ENCODE data around the gene KIAA0586.
"Not testable (repeated sequence)": the region's sequence is repeated elsewhere in the genome, so short reads cannot be mapped to it uniquely, and the experiment has no call there.

Gene KIAA0586

GRCh38 chr14:58427281-58428117 lies at the start of gene KIAA0586, which contains the start of gene TIMM9:
Gene KIAA0586, plus strand, starts transcription at chr14:58427719. Its CDS starts 546 bp downstream, at chr14:58428265.
Gene TIMM9, minus strand, starts transcription at chr14:58427531. Its CDS starts 15,586 bp downstream, at chr14:58411945.
- peak; percentile 93 for DNase-seq (ENCODE audit: low read depth)

GRCh38 chr14:58390830-58391229 lies 36.7 kb upstream of the KIAA0586 start:
- no peak for DNase-seq (ENCODE audit: low read depth)

DNA sequence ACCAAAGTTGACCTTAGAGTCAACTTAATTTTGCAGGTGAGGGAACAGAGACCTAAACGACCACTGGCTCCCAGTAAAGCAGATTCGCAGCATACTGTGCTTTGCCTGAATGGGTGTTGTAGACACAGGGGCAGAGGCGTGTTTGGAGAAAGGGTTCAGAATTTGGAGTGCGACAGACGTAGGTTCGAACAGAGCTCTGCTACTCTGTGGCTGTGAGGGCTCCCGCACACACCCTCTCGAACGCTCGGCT lies 32.0 kb upstream of the KIAA0586 start:
- DNase-seq (ENCODE audit: low read depth): no peak

GRCh38 chr14:58395812-58396788 lies 31.4 kb upstream of the KIAA0586 start, which contains the start of gene TOMM20L:
Gene TOMM20L, plus strand, starts transcription at chr14:58395930. Its CDS starts 28 bp downstream, at chr14:58395958.
- DNase-seq (ENCODE audit: low read depth): peak; percentile 46

DNA sequence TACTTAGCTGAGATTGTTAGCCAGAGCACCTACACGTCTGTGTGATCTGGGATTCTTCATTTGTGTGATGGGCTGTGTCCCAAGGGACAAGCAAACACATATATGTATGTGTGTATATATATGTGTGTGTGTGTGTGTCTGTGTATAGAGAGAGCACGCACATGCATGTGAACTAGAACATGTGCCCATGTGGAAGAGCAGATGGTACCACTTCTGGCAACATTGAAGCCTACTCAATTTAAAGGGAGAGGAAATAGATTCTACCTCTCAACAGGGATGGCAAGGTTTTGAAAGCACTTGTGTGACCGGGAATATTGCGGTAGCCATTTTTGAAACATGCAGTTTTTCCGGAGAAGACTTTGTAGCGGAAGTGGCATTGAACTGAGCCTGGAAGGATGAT lies 30.4 kb upstream of the KIAA0586 start:
- DNase-seq (ENCODE audit: low read depth): no peak

DNA sequence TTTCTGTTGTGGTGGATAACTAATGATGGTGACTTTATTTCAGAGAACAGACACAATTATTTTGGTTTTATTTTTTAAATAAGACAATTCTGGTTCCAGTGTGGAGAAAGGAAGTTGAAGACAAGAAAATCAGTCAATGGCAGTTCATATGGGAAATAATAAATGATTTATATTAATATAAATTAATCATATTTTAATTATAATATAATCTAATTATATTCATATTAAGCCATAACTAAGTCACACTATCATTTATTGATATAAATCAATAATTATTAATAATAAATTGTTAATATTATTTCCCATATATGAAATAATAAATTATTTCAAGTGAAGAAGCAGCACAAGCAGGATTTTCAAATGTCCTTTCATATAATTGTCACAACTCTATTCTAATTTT lies 29.0 kb upstream of the KIAA0586 start:
- DNase-seq (ENCODE audit: low read depth): no peak

DNA sequence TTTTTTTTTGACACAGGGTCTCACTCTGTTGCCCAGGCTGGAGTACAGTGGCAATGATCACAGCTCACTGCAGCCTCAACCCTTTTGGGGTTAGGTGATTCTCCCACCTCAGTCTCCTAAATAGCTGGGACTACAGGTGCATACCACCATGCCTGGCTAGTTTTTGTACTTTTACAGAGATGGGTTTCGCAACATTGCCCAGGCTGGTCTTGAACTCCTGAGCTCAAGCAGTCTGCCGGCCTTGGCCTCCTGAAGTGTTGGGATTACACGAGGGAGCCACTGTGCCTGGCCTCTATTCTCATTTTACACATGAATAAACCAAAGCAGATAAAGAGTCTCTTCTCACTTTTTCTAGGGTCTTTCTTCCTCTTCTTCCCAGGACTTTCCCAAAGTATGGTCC lies 28.6 kb upstream of the KIAA0586 start:
- DNase-seq (ENCODE audit: low read depth): no peak

DNA sequence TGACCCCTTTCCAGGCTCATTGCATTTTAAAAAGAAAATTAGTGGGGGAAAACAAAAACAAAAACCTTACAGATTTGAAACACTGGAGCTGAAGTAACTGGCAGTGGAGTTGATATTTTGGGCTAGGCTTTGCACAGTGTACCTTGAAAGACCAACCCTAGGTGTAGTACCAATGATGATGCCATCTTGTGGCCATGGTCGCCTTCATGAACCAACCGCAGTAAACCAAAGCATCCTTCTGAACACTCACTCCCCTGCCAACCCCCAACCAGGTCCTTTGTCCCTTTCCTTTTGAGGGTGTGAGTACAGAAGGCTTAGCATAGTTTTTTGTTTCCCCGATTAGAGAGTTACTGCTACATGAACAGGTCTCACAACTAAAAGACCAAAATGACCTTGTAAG lies 25.9 kb upstream of the KIAA0586 start:
- no peak for DNase-seq (ENCODE audit: low read depth)

DNA sequence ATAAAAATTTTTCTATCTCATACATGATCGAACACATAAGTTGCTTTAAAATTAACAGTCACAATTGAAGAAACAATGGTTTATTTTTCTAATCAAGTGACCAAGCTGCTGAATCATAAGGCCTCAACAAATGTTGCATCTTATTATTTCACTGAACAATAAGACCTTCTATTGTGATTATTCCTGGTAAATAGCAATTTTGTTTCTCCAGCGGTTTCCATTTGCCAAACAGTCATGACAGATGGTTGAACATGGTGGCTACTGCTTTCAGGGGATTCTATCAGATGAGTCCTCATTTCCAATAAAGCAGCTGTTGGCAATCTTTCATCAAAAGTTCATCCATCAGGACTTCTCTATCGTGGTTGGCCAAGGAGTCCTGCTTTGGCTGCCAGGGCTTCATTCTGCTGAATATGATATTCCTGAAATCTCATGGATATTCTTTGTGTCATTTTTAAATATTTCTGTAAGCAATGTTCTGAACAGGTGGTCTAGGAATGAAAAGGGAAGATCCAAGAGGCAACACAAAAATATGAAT lies 18.8 kb upstream of the KIAA0586 start:
- DNase-seq (ENCODE audit: low read depth): no peak

DNA sequence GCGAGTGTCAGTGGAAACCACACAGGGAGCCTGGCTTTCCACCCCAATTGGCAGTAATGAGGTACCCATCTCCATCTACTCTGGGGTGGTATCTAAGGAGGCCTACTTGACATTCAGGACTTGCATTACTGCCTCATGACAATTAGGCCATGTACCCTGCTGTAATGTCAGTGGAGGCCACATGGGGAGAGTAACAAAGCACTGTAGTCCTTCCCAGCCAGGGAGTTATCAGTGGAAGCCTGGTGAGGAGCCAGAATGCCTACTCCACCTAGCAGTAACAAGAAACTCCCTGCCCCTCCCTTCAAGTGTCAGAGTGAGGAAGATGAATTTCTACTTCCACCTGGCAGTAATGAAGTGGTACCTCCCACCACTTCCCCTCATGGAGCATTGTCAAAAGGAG lies 12.7 kb upstream of the KIAA0586 start:
- no peak for DNase-seq (ENCODE audit: low read depth)

DNA sequence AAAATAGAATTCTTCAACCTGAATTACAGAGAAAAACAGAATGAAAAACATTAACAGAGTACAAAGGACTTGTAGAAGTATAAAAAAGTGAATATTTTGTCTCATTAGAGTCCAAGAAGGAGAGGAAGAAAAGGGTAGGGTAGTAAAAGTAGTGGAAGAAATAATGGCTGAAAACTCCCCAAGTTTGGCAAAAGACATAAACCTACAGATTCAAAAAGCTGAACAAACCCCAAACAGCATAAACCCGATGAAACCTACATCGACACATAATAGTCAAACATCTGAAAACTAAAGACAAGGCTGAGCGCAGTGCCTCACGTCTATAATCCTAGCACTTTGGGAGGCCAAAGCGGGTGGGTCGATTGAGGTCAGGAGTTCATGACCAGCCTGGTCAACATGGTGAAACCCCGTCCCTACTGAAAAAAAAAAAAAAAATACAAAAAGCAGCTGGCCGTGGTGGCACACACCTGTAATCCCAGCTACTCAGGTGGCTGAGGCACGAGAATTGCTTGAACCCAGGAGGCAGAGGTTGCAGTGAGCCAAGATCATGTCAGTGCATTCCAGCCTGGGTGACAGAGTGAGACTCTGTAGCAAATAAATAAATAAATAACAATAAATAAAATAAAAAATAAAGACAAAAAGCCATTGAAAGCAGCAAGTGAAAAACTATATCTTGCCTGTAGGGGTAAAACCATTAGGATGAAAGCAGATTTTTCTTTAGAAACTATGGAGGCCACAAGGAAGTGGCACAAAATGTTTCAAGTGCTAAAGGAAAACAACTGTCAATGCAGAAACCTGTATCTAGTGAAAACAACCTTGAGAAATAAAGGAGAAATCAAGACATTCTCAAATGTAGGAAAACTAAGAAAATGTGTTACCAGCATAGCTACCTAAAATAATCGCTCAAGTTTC lies 11.6 kb upstream of the KIAA0586 start:
- no peak for DNase-seq (ENCODE audit: low read depth)

- not testable (repeated sequence) for DNase-seq (ENCODE audit: low read depth)
Observed at GRCh38 chr14:58416934-58417333, 10.6 kb upstream of the KIAA0586 start.

- DNase-seq (ENCODE audit: low read depth): peak; percentile 30
Observed at GRCh38 chr14:58426670-58427280, 744 bp upstream of the KIAA0586 start.

GRCh38 chr14:58428118-58428683 lies 682 bp downstream of the KIAA0586 start:
- DNase-seq (ENCODE audit: low read depth): no peak

GRCh38 chr14:58430156-58430555 lies 2.6 kb downstream of the KIAA0586 start:
- DNase-seq (ENCODE audit: low read depth): no peak

DNA sequence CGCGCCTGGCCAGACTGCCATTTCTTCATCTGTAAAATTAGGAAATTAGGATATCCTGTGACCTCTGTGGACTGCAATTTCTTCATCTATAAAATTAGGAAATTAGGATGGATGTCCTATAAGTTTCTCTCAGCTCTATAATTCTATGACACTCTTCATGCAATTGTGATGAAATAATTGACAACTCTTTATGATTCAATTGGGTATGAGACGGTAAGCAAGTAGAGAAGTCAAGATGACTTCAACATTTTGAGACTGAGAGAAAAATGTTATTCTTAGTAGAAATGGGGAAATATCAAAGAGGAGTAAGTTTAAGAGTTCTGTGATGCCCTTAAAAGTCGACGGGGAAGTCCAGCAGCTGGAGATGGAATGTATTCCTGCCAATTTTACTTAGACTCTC lies 12.0 kb downstream of the KIAA0586 start:
- DNase-seq (ENCODE audit: low read depth): no peak

DNA sequence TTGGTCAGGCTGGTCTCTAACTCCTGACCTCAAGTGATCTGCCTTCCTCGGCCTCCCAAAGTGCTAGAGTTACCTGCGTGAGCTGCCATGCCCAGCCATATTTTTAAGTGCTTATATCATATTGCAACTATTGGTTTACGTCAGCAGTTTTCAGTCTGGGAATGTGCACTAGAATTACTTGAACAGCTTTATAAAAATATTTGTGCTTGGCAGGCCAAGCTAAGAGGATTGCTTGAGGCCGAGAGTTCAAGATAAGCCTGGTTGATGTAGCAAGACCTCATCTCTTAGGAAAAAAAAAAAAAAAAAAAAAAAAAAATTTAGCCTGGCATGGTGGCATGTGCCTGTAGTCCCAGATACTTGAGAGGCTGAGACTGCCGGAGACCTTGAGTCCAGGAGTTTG lies 17.1 kb downstream of the KIAA0586 start:
- no peak for DNase-seq (ENCODE audit: low read depth)

GRCh38 chr14:58455593-58456265 lies 28.2 kb downstream of the KIAA0586 start:
- no peak for DNase-seq (ENCODE audit: low read depth)

DNA sequence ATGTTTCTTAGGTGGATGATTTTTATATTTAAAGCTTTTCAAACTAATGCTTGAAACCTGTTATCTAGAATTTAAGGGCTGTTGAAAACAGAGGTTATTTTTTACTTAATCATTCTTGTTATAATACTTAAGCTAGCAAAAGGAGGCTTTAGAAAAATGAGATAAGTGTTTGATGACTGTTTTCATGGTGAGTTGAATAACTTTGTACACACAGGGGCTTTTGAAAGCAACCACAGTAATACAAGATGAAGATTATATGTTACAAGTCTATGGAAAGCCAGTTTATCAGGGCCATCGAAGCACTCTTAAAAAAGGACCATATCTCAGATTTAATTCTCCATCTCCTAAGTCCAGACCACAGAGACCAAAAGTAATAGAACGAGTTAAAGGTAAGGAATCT lies 33.3 kb downstream of the KIAA0586 start:
- no peak for DNase-seq (ENCODE audit: low read depth)

DNA sequence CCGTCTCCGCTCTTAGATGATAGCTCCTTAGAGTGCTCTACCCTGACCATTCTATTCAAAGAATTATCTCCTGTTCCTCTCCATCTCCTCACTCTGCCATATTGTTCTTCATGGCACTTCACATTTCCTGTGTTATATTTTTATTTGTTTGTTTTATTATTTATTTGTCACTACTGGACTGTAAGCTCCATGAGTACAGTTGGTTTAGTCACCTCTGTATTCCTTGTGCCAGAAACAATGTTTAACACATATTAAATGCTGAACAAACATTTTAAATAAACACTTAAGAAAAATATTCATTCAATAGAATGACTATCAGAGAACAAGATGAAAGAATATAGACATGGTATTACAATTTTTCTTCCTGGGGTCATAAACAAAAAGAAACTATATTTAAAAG lies 35.6 kb downstream of the KIAA0586 start:
- DNase-seq (ENCODE audit: low read depth): no peak

Measured in activated gamma-delta T cell treated with anti-CD3 and anti-CD28 coated beads, Interleukin-2, amount 50 U/mL, for 16 hours (primary cell).